GM12878 (cell line): ENCODE results near the gene HADHA. TPM values are rescaled to one million over a fixed set of nuclear protein-coding genes. Genes with fewer than 3 reads are reported as not detected.

ENCODE experiments used
- ATAC-seq: fragments of 200-7000 bp; cut with Tn5 transposase; 3 replicates; pipeline ENCODE4 v1.9.1; 2020; ENCODE audit warnings: mild to moderate bottlenecking, moderate library complexity
- BruUV-seq: library from RNA; stranded (reverse); fragments of 400-500 nt; replicated peaks from 2 replicates; lab custom pipeline; 2021; lab: Mats Ljungman, UMichigan
- CTCF ChIA-PET: fragments of 300-600 bp; sonication (Branson Sonifier 250); formaldehyde crosslinking; extraction: SDS; loops from one replicate; lab custom pipeline; 2021; ENCODE audit warnings: inconsistent platforms; lab: Yijun Ruan, JAX
- POLR2A ChIA-PET: fragments of 350-600 bp; formaldehyde crosslinking; extraction: SDS; loops from one replicate; lab custom pipeline; 2021; ENCODE audit warnings: inconsistent platforms; lab: Charles Lee
- RAD21 ChIA-PET: fragments of 300-600 bp; sonication (Branson Sonifier 250); formaldehyde crosslinking; loops from one replicate; lab custom pipeline; 2023; ENCODE audit warnings: antibody characterized with exemption; ENCODE audit not compliant: unreplicated experiment; lab: Charles Lee
- SMC1A ChIA-PET: fragments of 300-600 bp; sonication (Branson Sonifier 250); formaldehyde crosslinking; loops from one replicate; lab custom pipeline; 2023; ENCODE audit not compliant: unreplicated experiment, uncharacterized antibody; lab: Charles Lee
- DNase-seq: peaks from one replicate; pipeline ENCODE4 v3.0.0-alpha.2; 2011; ENCODE audit warnings: low read depth, low spot score
- FAIRE-seq: peaks from 3 replicates; lab custom pipeline; 2011; peaks lifted over from hg19 to GRCh38; lab: Jason Lieb, UNC
- H2AFZ ChIP-seq: 2 replicates; pipeline ENCODE4 v1.6.0; 2011; ENCODE audit warnings: low read depth, low read length, control low read depth; ENCODE audit not compliant: control insufficient read depth
- H3K27ac ChIP-seq: 2 replicates; pipeline ENCODE4 v1.5.1; 2011; ENCODE audit warnings: control low read depth; ENCODE audit not compliant: control insufficient read depth, insufficient read depth
- H3K27me3 ChIP-seq, 2 experiments: replicated peaks in 1 of 2; 2 replicates each; pipeline versions ENCODE4 v1.6.0 to v1.6.1; 2011; ENCODE audit warnings: low read length in 1 of 2; ENCODE audit not compliant: control insufficient read depth in 2 of 2, insufficient read depth in 2 of 2
- H3K36me3 ChIP-seq, 2 experiments: 2 replicates each; pipeline ENCODE4 v1.5.1; 2011; ENCODE audit warnings: low read length in 1 of 2; ENCODE audit not compliant: control insufficient read depth in 2 of 2, insufficient read depth in 2 of 2
- H3K4me1 ChIP-seq: 2 replicates; pipeline ENCODE4 v1.6.1; 2011; ENCODE audit warnings: mild to moderate bottlenecking, low read length, moderate library complexity, mixed read lengths; ENCODE audit not compliant: control insufficient read depth, insufficient read depth
- H3K4me2 ChIP-seq: 2 replicates; pipeline ENCODE4 v1.6.0; 2011; ENCODE audit warnings: control low read depth; ENCODE audit not compliant: control insufficient read depth, insufficient read depth
- H3K4me3 ChIP-seq: fragments of 200-600 bp; sonication (generic); 2 replicates; pipeline ENCODE4 v1.5.1; 2016
- H3K79me2 ChIP-seq: 2 replicates; pipeline ENCODE4 v1.6.0; 2011; ENCODE audit warnings: low read length; ENCODE audit not compliant: control insufficient read depth, insufficient read depth
- H3K9ac ChIP-seq: 2 replicates; pipeline ENCODE4 v1.8.0; 2011; ENCODE audit warnings: low read length, control low read depth, mixed read lengths; ENCODE audit not compliant: control insufficient read depth, insufficient read depth
- H3K9me3 ChIP-seq: replicated peaks from 3 replicates; pipeline ENCODE4 v1.5.1; 2011; ENCODE audit warnings: mild to moderate bottlenecking, low read length; ENCODE audit not compliant: control insufficient read depth, insufficient read depth
- H4K20me1 ChIP-seq: 2 replicates; pipeline ENCODE4 v1.6.0; 2011; ENCODE audit not compliant: control insufficient read depth, insufficient read depth
- BCL11A ChIP-seq: IDR thresholded peaks from 2 replicates; pipeline ENCODE4 v1.6.1; 2011; ENCODE audit warnings: low read depth, low read length
- E4F1 ChIP-seq: fragments of 450-650 bp; IDR thresholded peaks from 2 replicates; pipeline ENCODE4 v1.6.1; 2018; ENCODE audit warnings: borderline replicate concordance, mild to moderate bottlenecking; ENCODE audit not compliant: partially characterized antibody
- EED ChIP-seq: sonication (generic); IDR thresholded peaks from 2 replicates; pipeline ENCODE4 v1.6.1; 2016; ENCODE audit warnings: antibody characterized with exemption, low read depth
- EP300 ChIP-seq, 2 experiments: fragments of 150-350 bp in 1 of 2; IDR thresholded peaks; 2 replicates each; pipeline ENCODE4 v1.6.1; 2011 to 2012; ENCODE audit warnings: low read depth in 2 of 2, low read length in 2 of 2, borderline replicate concordance in 1 of 2, improper control_type of control experiment in 1 of 2, inconsistent platforms in 1 of 2; ENCODE audit not compliant: control insufficient read depth in 1 of 2
- ETV6 ChIP-seq, 2 experiments: fragments of 450-650 bp in 1 of 2; IDR thresholded peaks in 1 of 2; conservative IDR thresholded peaks in 1 of 2; 2 replicates each; pipeline ENCODE4 v1.6.1; 2014; ENCODE audit warnings: antibody characterized with exemption in 1 of 2, borderline replicate concordance in 1 of 2, low read depth in 1 of 2, mild to moderate bottlenecking in 1 of 2, moderate library complexity in 1 of 2
- FOXM1 ChIP-seq: IDR thresholded peaks from 2 replicates; pipeline ENCODE4 v1.6.1; 2012; ENCODE audit warnings: low read depth, mild to moderate bottlenecking, inconsistent platforms, low read length, moderate library complexity
- IKZF1 ChIP-seq: fragments of 450-650 bp; conservative IDR thresholded peaks from 2 replicates; pipeline ENCODE4 v1.6.1; 2017; ENCODE audit warnings: antibody characterized with exemption, mild to moderate bottlenecking
- NBN ChIP-seq: fragments of 450-650 bp; IDR thresholded peaks from 2 replicates; pipeline ENCODE4 v1.6.1; 2016
- NR2F1 ChIP-seq: fragments of 450-650 bp; conservative IDR thresholded peaks from 2 replicates; pipeline ENCODE4 v1.6.1; 2017; ENCODE audit warnings: mild to moderate bottlenecking
- POLR2A ChIP-seq: IDR thresholded peaks from 2 replicates; pipeline ENCODE4 v1.6.1; 2011; ENCODE audit warnings: low read depth, mild to moderate bottlenecking, low read length
- RBBP5 ChIP-seq: fragments of 200-600 bp; sonication (generic); conservative IDR thresholded peaks from 2 replicates; pipeline ENCODE4 v1.6.1; 2016
- RELA ChIP-seq: fragments of 450-650 bp; IDR thresholded peaks from 2 replicates; pipeline ENCODE4 v1.8.0; 2014; ENCODE audit warnings: borderline replicate concordance; ENCODE audit not compliant: partially characterized antibody
- SIX5 ChIP-seq: IDR thresholded peaks from 2 replicates; pipeline ENCODE4 v1.6.1; 2011; ENCODE audit warnings: mild to moderate bottlenecking, low read depth, low read length, moderate library complexity; ENCODE audit not compliant: severe bottlenecking
- SP1 ChIP-seq: IDR thresholded peaks from one replicate; pipeline ENCODE4 v1.6.1; 2011; ENCODE audit warnings: low read depth, low read length
- ZNF207 ChIP-seq: fragments of 450-650 bp; IDR thresholded peaks from 2 replicates; pipeline ENCODE4 v1.6.1; 2014; ENCODE audit warnings: antibody characterized with exemption, mild to moderate bottlenecking, borderline replicate concordance
- ZNF622 ChIP-seq: fragments of 450-650 bp; IDR thresholded peaks from 2 replicates; pipeline ENCODE4 v1.6.1; 2017; ENCODE audit warnings: mild to moderate bottlenecking, inconsistent platforms
- WGBS: methylation state at CpG from one replicate; pipeline ENCODE4 v1.1.6; 2016; ENCODE audit warnings: low lambda C conversion rate; ENCODE audit not compliant: insufficient replicate concordance, insufficient coverage; ENCODE audit errors: missing lambda C conversion rate; 5-methylcytosine and 5-hydroxymethylcytosine counted together
- in situ Hi-C: fragments of 300-500 bp; cut with MboI; formaldehyde crosslinking; loops from 9 replicates; pipeline ENCODE4 v1.14.3; 2018; ENCODE audit warnings: mixed read lengths
- intact Hi-C: fragments of 100-400 bp; cut with micrococcal nuclease; formaldehyde crosslinking; loops from one replicate; pipeline ENCODE4 v1.14.2; 2022; ENCODE audit not compliant: unreplicated experiment
- polyA plus RNA-seq, 11 experiments: library from polyadenylated mRNA; depleted of rRNA in 4 of 11; unstranded in 6 of 11; stranded (reverse) in 5 of 11; fragments of >200 nt; fragmentation: Nextera tagmentation in 4 of 11; fragmentation: Illumina TruSeq in 1 of 11; extraction: Ambion mirVana in 4 of 11; extraction: Trizol in 1 of 11; gene quantifications; 1 replicate in 1 of 11; 2 replicates in 10 of 11; pipeline versions ENCODE4 v1.2.1 to v1.2.3, GENCODE V29; 2011 to 2016; ENCODE audit warnings: inconsistent platforms in 2 of 11, missing spikeins in 2 of 11, low read depth in 1 of 11
- total RNA-seq, 4 experiments: library from RNA; depleted of rRNA in 3 of 4; stranded (reverse); fragments of >200 nt in 3 of 4; fragmentation: Illumina TruSeq in 1 of 4; extraction: Trizol in 1 of 4; gene quantifications; 2 replicates each; pipeline versions ENCODE4 v1.2.1 to v1.2.3, GENCODE V29; 2013 to 2021

Gene HADHA
- total and polyA plus RNA-seq, 10 of the 15 experiments (the other 5 are each of a cell fraction or from before 2014, with no cell fraction given), result 109 to 207 (median 165) TPM

GRCh38 chr2:26161926-26162325, 82.5 kb downstream of the HADHA start:
- no peak for DNase-seq
- ChIA-PET RAD21 (no interaction called here), POLR2A (interaction anchor here (0.6 kb wide), 2 partner anchors 55 to 1212 kb away, joined by 3 read pairs; no protein-coding TSS in a partner anchor), CTCF (no interaction called here), SMC1A (interaction anchor here (0.6 kb wide), 1 partner anchor 212 kb away, joined by 3 read pairs; no protein-coding TSS in a partner anchor)
- Histone ChIP-seq H3K4me3 (no peak overlapping the region), H3K9me3 (no peaks in the 10 kb centered on the region), H3K4me1 (no peaks in the 10 kb centered on the region; the same call in 1 of the 2 replicates), H3K27me3 (no peaks in the 10 kb centered on the region), H3K9ac (no peak overlapping the region), H4K20me1 (no peaks in the 10 kb centered on the region), H3K36me3 (no peaks in the 10 kb centered on the region), H2AFZ (no peak overlapping the region), H3K27ac (no peak overlapping the region), H3K4me2 (no peak overlapping the region), H3K79me2 (no peaks in the 10 kb centered on the region)
- intact Hi-C loops, result no loop called here
- TF ChIP-seq RBBP5 (no peak), E4F1 (no peak), BCL11A (no peak), SIX5 (no peak), FOXM1 (no peak), NR2F1 (no peak), EED (no peak), RELA (no peak), EP300 (IDR thresholded peaks at IDR 0.05; ENCODE audit: borderline replicate concordance in 1 of 2, control insufficient read depth in 1 of 2, low read depth in 2 of 2, low read length in 2 of 2) (no peak), ZNF207 (no peak), ETV6 (conservative IDR thresholded peaks at IDR 0.05 in 1 of 2, IDR thresholded peaks at IDR 0.05 in 1 of 2; ENCODE audit: borderline replicate concordance in 1 of 2, low read depth in 1 of 2) (no peak), ZNF622 (no peak), IKZF1 (no peak), POLR2A (no peak), SP1 (no peak), NBN (no peak)
- no TSS peak for BruUV-seq
- in situ Hi-C loops, result no loop called here
- no peak for FAIRE-seq
- ATAC-seq, result no peak
- WGBS, result 43% methylated on average over 7 of the region's 7 CpGs
